AG09309 (cell line): ENCODE data around the gene PIPOX.

Source experiments
- DNase-seq: peaks from one replicate; pipeline ENCODE4 v3.0.0-alpha.2; 2010; ENCODE audit warnings: low read depth
- H3K4me3 ChIP-seq: 2 replicates; pipeline ENCODE4 v1.5.1; 2011; ENCODE audit warnings: mild to moderate bottlenecking, low read depth, low read length, moderate library complexity; ENCODE audit not compliant: control insufficient read depth
- TF ChIP-seq, protein P1 (sequence below): IDR thresholded peaks from 2 replicates; pipeline ENCODE4 v1.5.1; 2011; ENCODE audit warnings: mild to moderate bottlenecking, low read depth, low read length, inconsistent platforms; ENCODE audit not compliant: insufficient read depth, control insufficient read depth; ENCODE audit errors: missing control alignments

PIPOX gene

DNA sequence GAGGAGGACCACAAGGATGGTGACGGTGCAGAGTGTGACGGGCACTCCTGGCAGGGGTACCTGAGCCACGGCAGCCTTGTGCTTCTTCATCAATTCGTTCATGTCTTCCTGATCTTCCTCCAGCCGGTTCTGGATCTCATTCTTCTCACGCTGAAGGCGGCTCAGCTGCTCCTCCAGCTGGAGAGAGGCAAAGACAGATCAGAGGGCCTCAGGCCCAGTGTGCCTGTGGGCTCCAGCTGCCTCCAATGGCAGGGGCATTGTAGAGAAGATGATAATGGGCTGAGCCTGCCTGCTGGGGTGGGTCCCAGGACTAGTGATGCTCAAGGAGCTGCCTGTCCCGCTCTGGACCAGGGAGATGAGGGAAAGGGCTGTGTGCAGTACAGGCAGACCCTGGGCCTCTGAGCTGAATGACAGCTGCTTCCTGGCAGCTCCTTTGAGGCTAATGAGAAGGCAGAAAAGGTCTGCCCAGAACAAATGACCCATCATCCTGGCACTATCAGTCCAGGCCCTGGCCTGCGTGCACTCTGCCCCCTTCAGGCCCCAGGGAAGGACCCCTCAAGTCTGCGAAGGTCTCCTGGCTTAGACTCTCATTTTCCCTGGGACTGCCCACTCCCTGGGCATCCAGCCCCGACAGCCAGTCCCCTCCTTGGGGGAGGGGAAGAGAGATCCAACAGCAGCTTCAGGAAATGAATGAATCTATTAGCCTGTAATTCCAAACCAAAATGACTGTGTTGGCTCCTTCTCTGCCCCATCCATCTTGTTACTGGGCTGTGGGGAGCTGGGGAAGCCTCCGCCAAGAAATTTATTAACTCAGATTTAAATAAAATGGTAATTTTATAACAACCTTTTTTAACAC, 48.0 kb downstream of the PIPOX start:
- H3K4me3 ChIP-seq, result no peak overlapping the region
- TF ChIP-seq, protein P1, sequence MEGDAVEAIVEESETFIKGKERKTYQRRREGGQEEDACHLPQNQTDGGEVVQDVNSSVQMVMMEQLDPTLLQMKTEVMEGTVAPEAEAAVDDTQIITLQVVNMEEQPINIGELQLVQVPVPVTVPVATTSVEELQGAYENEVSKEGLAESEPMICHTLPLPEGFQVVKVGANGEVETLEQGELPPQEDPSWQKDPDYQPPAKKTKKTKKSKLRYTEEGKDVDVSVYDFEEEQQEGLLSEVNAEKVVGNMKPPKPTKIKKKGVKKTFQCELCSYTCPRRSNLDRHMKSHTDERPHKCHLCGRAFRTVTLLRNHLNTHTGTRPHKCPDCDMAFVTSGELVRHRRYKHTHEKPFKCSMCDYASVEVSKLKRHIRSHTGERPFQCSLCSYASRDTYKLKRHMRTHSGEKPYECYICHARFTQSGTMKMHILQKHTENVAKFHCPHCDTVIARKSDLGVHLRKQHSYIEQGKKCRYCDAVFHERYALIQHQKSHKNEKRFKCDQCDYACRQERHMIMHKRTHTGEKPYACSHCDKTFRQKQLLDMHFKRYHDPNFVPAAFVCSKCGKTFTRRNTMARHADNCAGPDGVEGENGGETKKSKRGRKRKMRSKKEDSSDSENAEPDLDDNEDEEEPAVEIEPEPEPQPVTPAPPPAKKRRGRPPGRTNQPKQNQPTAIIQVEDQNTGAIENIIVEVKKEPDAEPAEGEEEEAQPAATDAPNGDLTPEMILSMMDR, result peak; percentile 5
- DNase-seq, result no peak

DNA sequence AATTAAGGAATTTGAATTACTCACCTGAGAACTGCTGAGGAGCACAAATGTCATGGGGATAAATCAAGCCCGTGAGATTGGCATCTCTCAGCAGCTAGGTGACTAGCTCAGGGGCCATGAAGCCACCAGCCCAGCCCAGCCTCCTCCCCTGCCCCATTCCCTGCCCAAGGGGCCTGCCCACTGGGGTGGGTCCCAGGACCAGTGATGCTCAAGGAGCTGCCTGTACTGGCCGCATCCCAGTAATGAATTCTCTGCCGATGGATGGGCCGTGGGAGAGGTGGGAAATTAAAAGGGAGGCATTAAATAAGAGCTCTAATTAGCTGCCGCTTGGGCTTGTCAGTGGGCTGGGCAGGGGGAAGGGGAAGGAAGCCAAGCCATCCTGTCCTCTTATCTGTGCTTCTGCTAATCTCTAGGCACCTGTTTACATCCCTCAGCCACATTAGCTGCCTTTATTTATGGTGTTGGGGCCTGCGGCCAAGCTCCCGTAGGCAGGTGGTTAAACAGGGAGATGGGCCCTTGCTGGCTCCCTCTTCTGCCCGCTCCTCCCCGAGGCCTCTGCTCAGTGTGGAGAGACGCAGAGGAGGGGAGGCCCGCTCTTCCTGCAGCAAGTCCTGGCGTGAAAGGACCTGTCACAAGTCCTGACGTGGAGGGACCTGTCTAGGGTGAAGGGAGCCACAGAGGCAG, 48.8 kb downstream of the PIPOX start:
- TF ChIP-seq, protein P1, result no peak
- no peak for DNase-seq
- no peak overlapping the region for H3K4me3 ChIP-seq

DNA sequence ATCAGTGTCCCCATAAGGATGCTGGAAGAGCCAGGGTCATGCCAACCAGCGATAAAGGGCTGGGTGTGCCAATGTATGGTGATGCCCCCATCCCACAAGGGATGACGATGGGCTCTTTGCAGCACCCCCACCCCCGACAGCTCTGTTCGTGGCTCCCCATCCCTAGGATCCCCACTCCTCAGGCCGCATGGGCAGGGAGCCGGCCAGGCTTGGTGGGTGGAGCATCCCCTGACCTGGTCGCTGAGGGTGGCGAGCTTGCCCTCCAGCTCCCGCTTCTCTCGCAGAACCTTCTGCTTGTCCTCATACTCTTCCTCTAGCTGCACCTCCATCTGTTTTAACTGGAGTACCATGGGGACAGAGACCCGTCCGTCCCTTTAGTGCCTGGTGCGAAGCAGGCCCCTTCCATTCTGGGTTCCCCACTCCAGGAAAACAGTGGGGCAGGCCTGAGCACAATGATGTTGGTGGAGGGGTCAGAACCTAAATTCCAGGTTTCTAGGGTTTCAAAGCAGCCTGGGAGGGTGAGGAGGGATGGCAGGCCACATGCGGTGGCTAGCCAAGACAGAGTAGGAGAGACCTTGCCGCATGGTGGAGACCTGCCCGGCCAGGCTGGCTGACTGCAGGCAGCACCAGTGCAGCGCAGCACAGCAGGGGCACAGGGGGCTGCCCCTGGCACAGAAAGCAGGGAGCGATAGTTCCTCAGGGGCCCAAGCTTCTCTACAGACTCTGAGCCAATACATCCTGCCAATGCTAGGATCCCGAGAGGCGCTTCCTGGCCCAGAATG, 50.3 kb downstream of the PIPOX start:
- no peak overlapping the region for H3K4me3 ChIP-seq
- DNase-seq, result no peak
- TF ChIP-seq, protein P1, result no peak

DNA sequence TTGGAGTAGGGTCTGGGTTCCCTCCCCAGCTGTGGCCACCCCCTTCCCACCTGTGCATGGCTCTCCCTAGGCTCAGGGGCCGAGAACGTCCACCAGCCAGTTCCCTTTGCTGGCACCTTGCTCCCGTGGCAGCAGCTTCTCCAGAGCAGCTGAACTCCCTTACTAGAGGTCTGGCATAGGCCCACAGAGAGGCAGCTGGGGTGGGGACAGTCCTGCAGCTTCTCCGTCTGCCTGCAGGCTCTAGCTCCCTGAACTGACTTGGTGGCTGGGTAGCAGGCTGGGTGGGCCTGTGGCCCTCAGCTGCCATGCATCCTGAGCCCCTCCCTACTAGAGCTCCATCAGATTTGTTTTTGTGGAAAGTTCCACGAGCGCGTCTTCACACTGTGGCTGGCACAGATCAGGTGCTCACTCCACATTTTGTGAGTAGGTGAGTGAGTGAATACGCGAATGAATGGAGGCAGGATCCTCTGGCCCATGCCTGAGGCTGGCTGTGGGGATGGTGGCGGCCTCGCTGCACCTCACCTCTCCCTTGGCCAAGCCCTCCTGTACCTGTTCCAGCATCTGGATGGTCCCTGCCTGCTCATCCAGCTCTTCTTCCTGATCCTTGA, 51.3 kb downstream of the PIPOX start:
- no peak for DNase-seq
- H3K4me3 ChIP-seq, result no peak overlapping the region
- TF ChIP-seq, protein P1, result no peak

DNA sequence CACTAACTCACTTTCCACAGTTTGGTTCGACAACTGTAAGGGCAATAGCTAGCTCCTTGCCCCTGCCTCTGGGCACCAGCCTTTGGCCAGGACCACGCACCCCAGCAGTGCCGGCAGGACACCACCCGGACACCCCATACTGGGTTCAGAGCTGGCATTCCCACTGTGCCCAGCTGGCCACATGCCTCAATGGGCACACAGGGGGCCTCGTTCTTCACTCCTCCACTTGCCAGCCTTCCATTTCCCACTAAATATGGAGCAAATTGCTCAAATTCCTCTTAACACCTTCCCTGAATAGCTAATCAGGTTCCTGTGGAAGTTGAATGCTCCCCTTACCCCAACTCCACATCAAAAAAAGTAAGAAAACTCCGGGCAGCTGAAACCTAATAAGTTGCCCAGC, 52.5 kb downstream of the PIPOX start:
- TF ChIP-seq, protein P1, result no peak
- no peak for DNase-seq
- H3K4me3 ChIP-seq, result no peak overlapping the region

DNA sequence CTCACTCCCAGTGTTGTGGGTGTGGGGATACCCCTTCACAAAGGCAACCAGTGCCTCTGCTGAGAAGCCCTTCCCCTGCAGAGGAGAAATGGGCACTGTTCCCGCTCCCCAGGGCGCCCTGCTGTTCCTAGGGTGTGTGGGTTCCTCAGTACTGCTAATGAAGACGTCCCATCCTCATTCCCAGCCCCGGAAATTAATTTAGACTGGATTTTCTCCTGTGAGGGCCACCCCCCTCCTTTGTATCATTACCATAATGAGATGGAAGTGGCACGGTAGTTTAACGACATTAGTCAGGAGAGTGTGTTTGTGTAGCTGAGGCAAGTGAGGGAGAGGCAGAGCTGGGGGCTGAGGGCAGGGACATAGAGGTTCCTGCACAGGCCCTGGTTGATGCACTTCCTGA, 53.2 kb downstream of the PIPOX start:
- TF ChIP-seq, protein P1, result no peak
- H3K4me3 ChIP-seq, result no peak overlapping the region
- no peak for DNase-seq
